GM21786 (cell line): Measurements from ENCODE around the gene ROBO2.

Experiments used
- ATAC-seq: cut with Tn5 transposase; IDR thresholded peaks from one replicate; pipeline ENCODE4 v1.9.1; 2021; ENCODE audit not compliant: unreplicated experiment

ROBO2 gene

GRCh38 chr3:77323626-77324025 lies 283.7 kb downstream of the ROBO2 start:
- no peak for ATAC-seq

DNA sequence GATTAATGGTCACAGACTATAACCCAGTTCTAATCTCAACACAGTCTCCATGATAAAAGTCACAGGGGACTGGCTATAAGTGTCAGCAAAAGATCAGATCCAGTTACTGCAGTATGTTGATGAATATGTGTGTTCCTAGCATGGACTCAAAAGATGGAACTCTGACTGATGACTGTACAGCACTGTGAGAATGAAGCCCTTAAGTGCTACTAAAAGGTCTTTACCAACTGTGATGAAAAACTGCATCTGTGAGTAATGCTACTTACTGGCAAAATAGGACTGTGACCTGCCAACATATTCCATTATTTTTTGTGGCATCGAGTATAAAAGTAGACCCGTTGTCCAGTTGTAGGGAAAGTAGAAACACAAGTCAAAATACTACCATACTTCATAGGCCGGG lies 284.2 kb downstream of the ROBO2 start:
- no peak for ATAC-seq

DNA sequence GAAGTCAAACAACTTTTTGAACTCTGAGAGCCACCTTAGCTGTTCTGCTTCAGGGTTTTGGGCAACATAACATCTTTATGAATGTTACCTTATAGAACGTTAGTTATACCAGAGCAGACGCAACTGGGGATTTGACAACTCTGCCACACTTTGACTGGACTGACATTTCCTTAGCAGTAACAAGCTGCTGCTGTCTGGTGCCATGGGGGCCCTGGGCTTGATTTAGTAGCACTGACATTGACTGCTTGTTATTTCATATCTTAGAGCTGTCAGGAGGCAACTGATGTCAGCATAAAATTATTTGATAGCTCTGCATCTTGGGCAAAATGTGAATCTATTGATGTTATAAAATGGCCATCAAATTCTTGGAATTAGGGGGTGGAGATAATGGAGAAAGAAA lies 285.4 kb downstream of the ROBO2 start:
- ATAC-seq: no peak

DNA sequence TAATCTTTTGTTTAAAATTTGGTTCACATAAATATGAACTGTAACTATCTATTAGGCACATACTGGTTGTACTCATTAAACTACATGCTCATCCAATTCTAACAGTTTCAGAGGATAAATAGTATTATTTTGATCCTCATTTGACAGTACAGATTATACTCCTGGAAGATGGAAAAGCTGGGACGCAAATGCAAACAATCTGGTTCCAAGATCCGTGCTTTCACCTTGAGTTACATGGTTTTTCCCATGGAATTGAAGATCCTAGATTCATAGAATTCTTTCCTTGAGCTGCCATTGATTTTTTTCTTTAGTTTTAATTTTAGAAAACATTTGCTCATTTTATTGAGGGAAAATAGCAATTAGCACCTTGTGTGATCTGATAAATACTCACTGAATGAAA lies 285.8 kb downstream of the ROBO2 start:
- ATAC-seq: no peak

GRCh38 chr3:77326586-77326985 lies 286.7 kb downstream of the ROBO2 start:
- ATAC-seq: no peak

DNA sequence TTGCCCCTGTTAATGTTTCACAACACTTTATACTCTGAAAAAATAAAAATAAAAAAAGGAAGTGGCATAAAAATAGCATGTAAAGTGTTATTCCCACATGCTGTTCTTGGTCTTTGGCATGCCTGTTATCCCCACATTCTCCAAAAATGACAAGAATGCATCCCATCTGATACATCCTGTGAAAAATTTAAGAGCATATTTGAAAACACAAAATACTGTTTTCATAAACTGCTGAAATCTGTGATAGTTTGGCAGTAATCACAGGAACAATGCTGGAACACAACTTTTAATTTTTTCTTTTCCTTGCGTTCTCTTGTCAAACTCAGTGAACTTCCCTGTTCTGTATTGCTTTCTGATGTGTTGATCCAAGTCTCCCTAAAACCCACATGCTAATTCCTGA lies 288.8 kb downstream of the ROBO2 start:
- no peak for ATAC-seq

- ATAC-seq: no peak
Observed at GRCh38 chr3:77329116-77329515, 289.2 kb downstream of the ROBO2 start.

DNA sequence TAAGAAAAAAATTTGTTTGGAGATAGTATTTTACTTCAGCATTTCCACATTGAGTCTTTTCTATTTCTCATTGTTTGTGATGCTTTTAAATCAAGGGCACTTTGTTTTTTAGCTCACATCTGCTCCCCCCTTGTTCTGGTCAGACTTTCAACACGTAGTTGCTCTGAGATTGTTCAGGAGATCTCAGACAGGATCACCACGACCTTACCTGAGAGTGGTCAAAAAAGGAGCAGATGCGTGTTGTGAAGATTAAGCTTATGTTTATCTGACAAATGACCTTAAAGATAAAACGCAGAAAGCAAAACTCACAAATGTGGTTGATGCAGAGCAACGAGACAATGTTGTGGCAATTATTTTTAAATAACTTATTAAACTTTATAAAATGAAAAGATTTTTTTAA lies 298.3 kb downstream of the ROBO2 start:
- ATAC-seq: no peak

GRCh38 chr3:77342027-77342426 lies 302.1 kb downstream of the ROBO2 start:
- ATAC-seq: no peak

DNA sequence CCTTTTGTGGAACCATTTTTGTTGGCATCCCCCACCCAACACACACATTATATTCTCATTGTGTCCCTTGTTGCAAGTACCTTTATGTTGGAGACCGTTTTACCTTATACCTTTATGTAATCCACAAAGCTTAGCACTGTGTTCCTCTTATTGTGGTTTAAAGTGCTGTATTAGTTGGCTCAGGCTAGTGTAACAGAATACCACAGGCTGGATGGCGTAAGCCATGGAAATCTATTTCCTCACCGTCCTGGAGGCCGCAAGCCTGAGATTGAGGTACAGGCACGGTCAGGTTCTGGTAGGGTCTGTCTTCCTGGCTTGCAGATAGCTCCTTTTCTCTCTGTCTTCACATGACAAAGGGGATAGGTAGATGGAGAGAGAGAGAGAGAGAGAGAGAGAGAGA lies 302.8 kb downstream of the ROBO2 start:
- no peak for ATAC-seq

GRCh38 chr3:77345009-77345408 lies 305.1 kb downstream of the ROBO2 start:
- no peak for ATAC-seq

- ATAC-seq: no peak
Observed at GRCh38 chr3:77348244-77348855, 308.5 kb downstream of the ROBO2 start.

GRCh38 chr3:77354958-77355357 lies 315.1 kb downstream of the ROBO2 start:
- no peak for ATAC-seq

DNA sequence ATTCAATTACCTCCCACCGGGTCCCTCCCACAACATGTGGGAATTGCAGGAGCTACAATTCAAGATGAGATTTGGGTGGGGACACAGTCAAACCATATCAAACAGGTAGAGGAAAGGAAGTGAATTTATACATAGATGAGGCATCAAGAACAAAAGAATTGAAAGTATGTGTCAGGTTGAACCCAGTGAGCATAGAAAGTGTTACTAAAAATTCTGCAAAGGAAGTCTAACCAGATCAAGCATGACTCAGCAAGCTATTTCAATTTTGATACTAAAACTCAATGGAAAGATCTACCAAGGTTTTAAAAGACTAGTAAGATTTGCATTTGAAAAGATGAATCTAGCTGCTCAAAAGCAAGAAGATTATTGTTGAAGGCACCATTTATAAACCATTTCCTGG lies 323.0 kb downstream of the ROBO2 start:
- no peak for ATAC-seq

DNA sequence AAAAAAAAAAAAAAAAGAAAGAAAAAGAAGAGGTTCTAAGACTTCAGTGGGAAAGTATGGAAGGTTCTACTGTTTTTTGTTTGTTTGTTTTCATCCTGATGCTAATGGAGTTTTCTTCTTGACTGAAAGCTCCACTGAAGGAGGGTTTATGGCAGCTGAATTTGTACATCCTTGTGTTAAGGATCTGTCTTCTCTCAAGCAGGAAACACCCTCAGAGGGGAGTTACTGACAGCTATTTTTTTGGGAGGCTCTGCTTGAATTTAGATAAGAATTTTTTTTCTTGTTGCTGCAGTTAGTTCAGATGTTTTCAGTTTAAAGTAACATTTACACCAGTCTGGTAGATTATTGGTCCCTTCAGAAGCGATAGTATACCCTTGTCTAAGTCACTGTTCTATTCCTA lies 325.3 kb downstream of the ROBO2 start:
- no peak for ATAC-seq

DNA sequence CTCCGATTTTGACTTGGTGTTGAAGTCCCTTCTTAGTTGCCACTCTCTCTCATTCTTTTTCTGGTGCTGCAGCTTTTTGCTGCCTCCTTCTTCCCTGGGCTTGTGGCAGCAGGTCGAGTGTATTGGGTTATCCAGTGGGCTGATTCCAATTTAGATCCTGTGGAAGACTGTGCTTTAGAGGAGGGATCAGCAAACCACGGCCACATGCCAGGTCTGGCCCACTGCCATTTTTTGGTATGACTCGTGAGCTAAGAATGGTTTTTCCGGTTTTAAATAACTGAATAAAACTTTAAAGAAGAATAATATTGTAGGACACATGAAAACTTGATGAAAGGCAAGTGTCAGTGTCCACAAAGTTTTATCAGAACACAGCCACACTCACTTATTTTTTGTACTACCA lies 330.5 kb downstream of the ROBO2 start:
- no peak for ATAC-seq

GRCh38 chr3:77372018-77372417 lies 332.1 kb downstream of the ROBO2 start:
- ATAC-seq: no peak

DNA sequence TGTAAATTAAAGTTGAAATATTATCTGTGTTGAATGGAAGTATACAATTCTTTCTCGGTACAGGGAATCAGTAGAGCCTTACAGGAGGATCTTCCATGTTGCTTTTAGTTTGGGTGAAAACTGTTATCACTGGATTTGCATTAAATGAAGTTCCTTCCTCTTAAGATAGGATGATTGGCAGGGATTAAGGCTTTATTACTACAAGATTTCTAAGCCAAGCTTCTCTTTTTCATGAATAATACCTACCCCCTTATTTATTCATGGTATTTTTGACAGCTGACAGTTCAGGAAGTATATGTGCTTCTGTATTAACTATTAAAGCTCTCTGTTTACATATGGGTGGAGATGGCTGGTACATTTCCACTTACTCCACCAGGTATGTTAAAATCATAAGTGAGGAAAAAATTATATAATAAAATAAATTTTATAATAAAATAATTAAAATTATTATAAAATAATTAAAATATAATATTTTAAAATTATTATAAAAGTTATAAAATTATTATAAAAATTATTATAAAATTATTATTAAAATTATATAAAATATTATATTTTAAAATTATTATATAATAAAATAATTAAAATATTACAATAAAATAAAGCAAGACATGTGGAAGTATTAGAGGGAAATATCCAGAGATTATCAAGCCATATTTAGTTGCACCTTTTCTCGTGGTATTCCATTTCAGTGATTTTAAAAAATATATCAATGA lies 332.9 kb downstream of the ROBO2 start:
- ATAC-seq: no peak

- no peak for ATAC-seq
Observed at GRCh38 chr3:77373619-77374018, 333.7 kb downstream of the ROBO2 start.

DNA sequence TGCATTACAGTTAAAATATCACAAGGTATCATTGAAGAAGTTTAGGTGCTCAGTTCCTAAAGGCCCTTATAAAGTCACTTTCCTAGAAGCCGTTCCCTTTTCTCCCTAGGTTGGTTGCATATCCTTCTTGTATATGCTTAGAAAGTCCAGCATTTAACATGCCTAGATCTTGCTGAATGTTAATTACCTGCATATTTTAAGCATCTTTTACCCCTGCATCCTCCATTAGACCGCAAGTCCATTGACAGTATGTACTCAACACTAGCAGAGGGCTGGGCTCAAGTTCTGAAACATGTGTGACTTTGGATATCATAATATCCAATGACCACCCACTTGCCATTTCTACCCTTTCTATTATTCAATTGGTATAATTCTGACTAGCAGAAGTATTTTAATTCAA lies 336.6 kb downstream of the ROBO2 start:
- no peak for ATAC-seq

DNA sequence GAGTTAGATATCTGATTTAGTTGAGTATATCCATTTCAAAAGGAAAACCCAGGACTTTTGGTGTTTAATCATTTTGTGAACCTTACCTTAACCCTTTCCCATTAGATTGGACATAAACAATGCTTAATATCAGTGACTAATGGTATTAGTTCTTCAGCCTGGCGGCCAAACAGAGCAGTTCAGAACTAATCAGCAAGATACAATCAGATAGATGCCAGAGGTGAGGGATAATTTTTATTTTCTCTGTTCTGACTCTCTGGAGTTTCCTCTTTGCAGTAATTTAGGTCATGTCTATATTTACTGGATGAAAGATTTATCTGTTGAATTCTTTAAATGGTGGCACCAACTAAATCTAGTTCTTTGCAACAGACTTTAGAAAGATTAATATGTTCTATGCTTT lies 337.8 kb downstream of the ROBO2 start:
- ATAC-seq: no peak

DNA sequence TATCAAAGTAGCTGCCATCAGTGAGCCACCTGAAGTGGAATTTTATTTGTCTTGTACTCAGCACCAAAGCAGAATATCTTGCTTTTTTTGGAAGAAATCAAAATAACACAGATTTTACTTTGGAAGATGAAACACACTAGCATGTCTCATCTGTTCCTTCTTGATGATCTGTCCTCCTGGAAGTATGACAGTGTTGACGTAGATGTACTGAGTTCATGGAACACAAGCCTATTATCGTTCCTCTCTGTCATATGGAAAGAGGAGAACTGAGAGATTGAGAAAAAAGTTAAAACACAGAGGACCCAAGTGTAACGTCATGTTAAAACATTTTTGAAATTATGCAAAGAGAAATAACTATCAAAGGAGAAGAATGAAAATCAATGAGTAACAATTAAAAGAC lies 340.2 kb downstream of the ROBO2 start:
- no peak for ATAC-seq

GRCh38 chr3:77381431-77381830 lies 341.5 kb downstream of the ROBO2 start:
- no peak for ATAC-seq
